GM18519 (cell line): ENCODE data around the gene ZNF385C.

ENCODE experiments used
- ATAC-seq: cut with Tn5 transposase; IDR thresholded peaks from one replicate; pipeline ENCODE4 v1.9.1; 2021; ENCODE audit warnings: mild to moderate bottlenecking, moderate library complexity; ENCODE audit not compliant: unreplicated experiment, low FRiP score

Gene ZNF385C

GRCh38 chr17:42052346-42052877, 45.9 kb downstream of the ZNF385C start:
- no peak for ATAC-seq

- ATAC-seq, result no peak
Measured at GRCh38 chr17:42051645-42052044, 46.6 kb downstream of the ZNF385C start.

GRCh38 chr17:42051013-42051400, 47.3 kb downstream of the ZNF385C start:
- no peak for ATAC-seq

GRCh38 chr17:42050393-42051012, 47.8 kb downstream of the ZNF385C start, which contains the start of gene C17orf113:
TSS of gene C17orf113 (minus strand) at chr17:42050601. CDS start at chr17:42043376, 7,225 bp downstream.
- ATAC-seq, result no peak

GRCh38 chr17:42049834-42050392, 48.4 kb downstream of the ZNF385C start:
- ATAC-seq, result no peak

GRCh38 chr17:42047343-42047742, 50.9 kb downstream of the ZNF385C start:
- no peak for ATAC-seq

- ATAC-seq, result no peak
Measured at GRCh38 chr17:42045719-42046118, 52.6 kb downstream of the ZNF385C start.

- ATAC-seq, result no peak
Measured at GRCh38 chr17:42042598-42043319, 55.5 kb downstream of the ZNF385C start.

GRCh38 chr17:42041619-42042018, 56.7 kb downstream of the ZNF385C start:
- no peak for ATAC-seq

GRCh38 chr17:42040818-42041217, 57.5 kb downstream of the ZNF385C start:
- ATAC-seq, result no peak

GRCh38 chr17:42039794-42040763, 58.2 kb downstream of the ZNF385C start:
- no peak for ATAC-seq

- ATAC-seq, result no peak
Measured at GRCh38 chr17:42038221-42038973, 59.9 kb downstream of the ZNF385C start.

- no peak for ATAC-seq
Measured at GRCh38 chr17:42034059-42034458, 64.2 kb downstream of the ZNF385C start.

GRCh38 chr17:42031584-42031983, 66.7 kb downstream of the ZNF385C start:
- no peak for ATAC-seq

- ATAC-seq, result no peak
Measured at GRCh38 chr17:42028791-42029127, 69.5 kb downstream of the ZNF385C start.

- ATAC-seq, result no peak
Measured at GRCh38 chr17:42027961-42028790, 70.1 kb downstream of the ZNF385C start.

- no peak for ATAC-seq
Measured at GRCh38 chr17:42027590-42027889, 70.7 kb downstream of the ZNF385C start.

- ATAC-seq, result no peak
Measured at GRCh38 chr17:42026857-42027589, 71.2 kb downstream of the ZNF385C start.
